ENCODE data around the gene STK32B. TPM values are rescaled to one million over a fixed set of nuclear protein-coding genes. Genes with fewer than 3 reads are reported as not detected.

The STK32B gene
- total and polyA plus RNA-seq, 4 donors = 0.02 to 0.28 (median 0.08) TPM; not detected in 1

GRCh38 chr4:5199912-5200311 lies 148.6 kb downstream of the STK32B start:
- no peaks in the 10 kb centered on the region for H3K36me3 ChIP-seq (ENCODE audit: control insufficient read depth in 4 of 4, insufficient read depth in 3 of 4, low read depth in 1 of 4, low read length in 3 of 4)
- no peaks in the 10 kb centered on the region for H3K27me3 ChIP-seq (ENCODE audit: control insufficient read depth in 4 of 4, insufficient read depth in 4 of 4, low read length in 3 of 4)
- H3K9ac ChIP-seq (ENCODE audit: low read depth in 1 of 2, low read length in 2 of 2) = no peak overlapping the region
- no peak for TF ChIP-seq MAX (IDR thresholded peaks at IDR 0.05)
- no peaks in the 10 kb centered on the region for H3K4me1 ChIP-seq (ENCODE audit: control insufficient read depth in 4 of 4, insufficient read depth in 4 of 4, low read length in 3 of 4)
- no peak overlapping the region for H3K4me3 ChIP-seq (ENCODE audit: low read depth in 1 of 3, low read length in 3 of 3)
- H3K27ac ChIP-seq (ENCODE audit: low read depth in 1 of 2, low read length in 2 of 2) = no peak overlapping the region
- H3K9me3 ChIP-seq (ENCODE audit: control insufficient read depth in 4 of 4, low read length in 3 of 4) = no peaks in the 10 kb centered on the region
- no peak for DNase-seq (ENCODE audit: low spot score)
- 47% methylated on average over 2 of the region's 2 CpGs for WGBS

GRCh38 chr4:5200513-5200912 lies 149.2 kb downstream of the STK32B start:
- WGBS = 78% methylated on average over 3 of the region's 3 CpGs
- Histone ChIP-seq H3K4me1 (ENCODE audit: control insufficient read depth in 4 of 4, insufficient read depth in 4 of 4, low read length in 3 of 4) (no peaks in the 10 kb centered on the region), H3K27me3 (ENCODE audit: control insufficient read depth in 4 of 4, insufficient read depth in 4 of 4, low read length in 3 of 4) (no peaks in the 10 kb centered on the region), H3K9me3 (ENCODE audit: control insufficient read depth in 4 of 4, low read length in 3 of 4) (no peaks in the 10 kb centered on the region), H3K4me3 (ENCODE audit: low read depth in 1 of 3, low read length in 3 of 3) (no peak overlapping the region), H3K27ac (ENCODE audit: low read depth in 1 of 2, low read length in 2 of 2) (no peak overlapping the region), H3K9ac (ENCODE audit: low read depth in 1 of 2, low read length in 2 of 2) (no peak overlapping the region), H3K36me3 (ENCODE audit: control insufficient read depth in 4 of 4, insufficient read depth in 3 of 4, low read depth in 1 of 4, low read length in 3 of 4) (no peaks in the 10 kb centered on the region)
- no peak for TF ChIP-seq MAX (IDR thresholded peaks at IDR 0.05)
- TF ChIP-seq JUND (IDR thresholded peaks at IDR 0.05) = no peak
- no peak for TF ChIP-seq ZBTB33 (IDR thresholded peaks at IDR 0.05)
- TF ChIP-seq TAF1 (conservative IDR thresholded peaks at IDR 0.05) = no peak
- no peak for TF ChIP-seq SP1 (IDR thresholded peaks at IDR 0.05)
- no peak for TF ChIP-seq REST (IDR thresholded peaks at IDR 0.05)
- TF ChIP-seq CTCF (IDR thresholded peaks at IDR 0.05; ENCODE audit: low read depth, low read length, missing input control) = no peak
- TF ChIP-seq YY1 (IDR thresholded peaks at IDR 0.05) = no peak
- no peak for TF ChIP-seq EGR1 (IDR thresholded peaks at IDR 0.05; ENCODE audit: low read depth in 2 of 2)
- TF ChIP-seq ATF3 (IDR thresholded peaks at IDR 0.05) = no peak
- no peak for TF ChIP-seq GABPA (IDR thresholded peaks at IDR 0.05 in 1 of 2, conservative IDR thresholded peaks at IDR 0.05 in 1 of 2)
- no peak for TF ChIP-seq FOXA1 (IDR thresholded peaks at IDR 0.05)
- no peak for DNase-seq (ENCODE audit: low spot score)

Measured in liver (tissue), 9 donors.